ENCODE measurements around the gene NUTM2D.
"Not testable (repeated sequence)": the region's sequence is repeated elsewhere in the genome, so short reads cannot be mapped to it uniquely, and the experiment has no call there.

Gene NUTM2D, protein sequence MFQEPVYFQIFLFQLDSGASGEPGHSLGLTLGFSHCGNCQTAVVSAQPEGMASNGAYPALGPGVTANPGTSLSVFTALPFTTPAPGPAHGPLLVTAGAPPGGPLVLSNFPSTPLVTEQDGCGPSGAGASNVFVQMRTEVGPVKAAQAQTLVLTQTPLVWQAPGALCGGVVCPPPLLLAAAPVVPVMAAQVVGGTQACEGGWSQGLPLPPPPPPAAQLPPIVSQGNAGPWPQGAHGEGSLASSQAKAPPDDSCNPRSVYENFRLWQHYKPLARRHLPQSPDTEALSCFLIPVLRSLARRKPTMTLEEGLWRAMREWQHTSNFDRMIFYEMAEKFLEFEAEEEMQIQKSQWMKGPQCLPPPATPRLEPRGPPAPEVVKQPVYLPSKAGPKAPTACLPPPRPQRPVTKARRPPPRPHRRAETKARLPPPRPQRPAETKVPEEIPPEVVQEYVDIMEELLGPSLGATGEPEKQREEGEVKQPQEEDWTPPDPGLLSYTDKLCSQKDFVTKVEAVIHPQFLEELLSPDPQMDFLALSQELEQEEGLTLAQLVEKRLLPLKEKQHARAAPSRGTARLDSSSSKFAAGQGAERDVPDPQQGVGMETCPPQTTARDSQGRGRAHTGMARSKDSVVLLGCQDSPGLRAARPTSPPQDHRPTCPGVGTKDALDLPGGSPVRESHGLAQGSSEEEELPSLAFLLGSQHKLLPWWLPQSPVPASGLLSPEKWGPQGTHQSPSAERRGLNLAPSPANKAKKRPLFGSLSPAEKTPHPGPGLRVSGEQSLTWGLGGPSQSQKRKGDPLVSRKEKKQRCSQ

DNA sequence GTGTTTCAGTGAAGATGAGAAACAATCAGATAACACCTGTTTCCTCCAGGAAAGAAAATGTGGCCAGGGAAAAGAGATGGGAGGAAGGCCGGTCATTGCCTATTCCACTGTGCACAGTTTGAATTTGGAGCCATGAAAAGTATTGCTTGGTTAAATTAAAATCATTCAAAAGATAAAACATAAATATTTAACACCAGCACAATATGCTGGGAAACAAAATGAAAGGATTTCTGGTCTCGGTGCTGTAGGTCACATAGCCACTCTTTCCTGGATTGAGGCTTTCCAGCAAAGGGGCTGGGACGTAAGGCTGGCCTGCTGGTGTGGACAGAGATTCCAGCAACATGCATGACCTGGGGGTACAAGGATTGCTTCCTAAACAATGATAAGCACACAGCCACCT, at the start of gene NUTM2D:
TSS of gene NUTM2D (plus strand) at position 301 of the 400 bp plus-strand sequence. CDS start 522 bp downstream, outside the sequence.
- not testable (repeated sequence) for ATAC-seq, DNase-seq

DNA sequence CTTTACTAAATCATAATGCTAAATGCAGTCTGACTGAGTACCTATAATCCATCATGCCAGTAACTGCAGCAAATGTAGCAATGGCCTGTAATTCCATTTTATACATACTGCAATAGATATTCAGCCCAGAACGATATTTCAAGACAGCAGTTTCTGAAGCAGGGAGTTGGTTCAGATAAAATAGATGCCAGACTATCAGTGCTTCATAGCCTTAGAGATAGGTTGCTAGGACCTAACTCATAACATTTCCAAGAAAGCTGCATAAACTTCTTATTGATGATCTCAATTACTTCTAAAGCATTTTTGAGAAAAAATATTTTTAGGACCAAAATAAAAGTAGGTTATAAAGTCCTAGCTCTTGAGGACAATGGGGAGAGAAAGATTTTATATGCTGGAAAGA, 48.8 kb upstream of the NUTM2D start:
- DNase-seq, ATAC-seq: not testable (repeated sequence)

DNA sequence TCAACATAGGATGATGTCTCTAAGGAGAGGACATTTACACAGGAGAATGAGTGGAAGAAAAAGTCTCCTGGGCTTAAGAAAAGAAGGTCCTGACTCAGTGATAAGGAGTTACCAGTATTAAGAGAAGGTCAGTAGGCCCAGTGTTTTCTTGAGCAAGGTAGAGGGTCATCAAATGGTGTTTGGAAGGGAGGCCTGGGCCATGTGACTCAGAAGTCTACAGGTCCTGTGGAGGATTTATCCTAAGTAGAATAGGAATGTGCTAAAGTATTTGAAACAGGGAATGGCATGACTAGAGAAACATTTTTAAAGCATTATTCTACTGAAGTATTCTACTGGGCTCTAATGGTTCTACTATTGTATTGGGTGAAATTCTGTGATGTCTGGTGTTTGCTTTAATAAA, 47.9 kb upstream of the NUTM2D start:
- not testable (repeated sequence) for DNase-seq, ATAC-seq

DNA sequence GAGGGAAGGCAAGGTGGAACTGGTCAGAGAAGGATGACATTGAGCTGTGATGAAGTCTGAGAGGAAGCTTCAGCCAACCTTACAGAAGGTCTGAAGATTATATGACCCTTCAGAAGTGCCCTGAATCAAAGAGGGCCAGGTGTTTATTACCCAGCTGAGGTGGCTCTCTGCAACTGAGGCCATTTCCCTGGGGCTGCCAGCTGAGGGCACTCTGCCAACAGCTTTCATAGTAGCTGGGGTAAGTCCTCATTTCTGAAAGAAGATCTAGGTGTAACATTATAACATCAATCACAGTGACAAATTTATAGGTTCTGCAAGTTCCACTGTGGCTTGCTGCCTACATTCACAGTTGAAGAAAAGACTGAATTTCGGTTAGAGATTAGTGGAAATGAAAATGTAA, 46.0 kb upstream of the NUTM2D start:
- ATAC-seq, DNase-seq: not testable (repeated sequence)

DNA sequence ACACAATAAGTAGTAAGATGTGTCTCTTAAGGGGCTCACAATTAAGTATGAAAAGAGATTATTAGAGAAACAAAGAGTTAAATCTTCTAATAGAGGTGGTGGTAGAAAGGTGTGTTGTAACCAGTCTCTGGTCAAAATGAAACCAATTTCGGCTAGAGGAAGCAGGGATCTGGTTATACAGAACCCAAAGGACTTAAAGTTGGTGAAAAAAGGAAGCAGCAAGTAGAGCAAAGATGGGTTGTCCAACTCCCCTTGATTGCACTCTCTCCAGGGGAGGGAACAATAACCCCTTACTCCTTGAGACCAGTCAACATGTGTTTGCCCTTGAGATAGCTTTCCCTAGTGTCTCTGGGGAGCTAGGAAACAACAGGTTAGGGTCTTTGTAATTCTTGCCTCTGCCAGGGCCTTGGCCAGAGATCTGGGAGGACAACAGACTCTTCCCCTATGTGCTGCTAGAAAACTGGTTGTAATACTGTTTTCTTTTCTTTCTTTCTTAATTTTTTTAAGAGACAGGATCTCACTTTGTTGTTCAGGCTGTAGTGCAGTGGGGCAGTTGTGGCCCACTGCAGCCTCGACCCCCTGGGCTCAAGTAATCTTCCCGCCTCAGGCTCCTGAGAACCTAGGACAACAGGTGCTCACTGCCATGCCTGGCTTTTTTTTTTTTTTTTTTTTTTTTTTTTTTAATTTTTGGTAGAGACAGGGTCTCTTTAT, 43.7 kb upstream of the NUTM2D start:
- not testable (repeated sequence) for DNase-seq, ATAC-seq

DNA sequence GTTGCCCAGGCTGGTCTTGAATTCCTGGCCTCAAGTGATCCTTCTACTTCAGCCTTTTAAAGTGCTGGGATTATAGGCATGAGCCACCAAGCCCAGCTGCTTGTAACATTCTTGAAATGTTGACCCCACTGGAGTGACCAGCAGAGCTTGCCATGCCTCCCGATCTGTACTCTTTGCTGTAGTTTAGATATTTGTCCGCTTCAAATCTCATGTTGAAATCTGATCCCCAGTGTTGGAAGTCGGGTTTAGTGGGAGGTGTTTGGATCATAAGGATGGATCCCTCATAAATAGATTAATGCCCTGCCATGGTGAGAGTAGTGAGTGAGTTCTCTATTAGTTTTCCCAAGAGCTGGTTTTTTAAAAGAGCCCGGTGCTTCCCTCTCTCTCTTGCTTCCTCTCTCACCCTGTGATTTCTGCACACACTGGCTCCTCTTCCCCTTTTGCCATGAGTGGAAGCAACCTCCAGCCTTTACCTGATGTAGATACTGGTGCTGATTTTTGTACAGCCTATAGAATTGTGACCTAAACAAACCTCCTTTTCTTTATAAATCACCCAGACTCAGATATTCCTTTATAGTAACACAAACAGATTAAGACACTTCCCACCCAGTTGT, 43.1 kb upstream of the NUTM2D start:
- not testable (repeated sequence) for ATAC-seq, DNase-seq

DNA sequence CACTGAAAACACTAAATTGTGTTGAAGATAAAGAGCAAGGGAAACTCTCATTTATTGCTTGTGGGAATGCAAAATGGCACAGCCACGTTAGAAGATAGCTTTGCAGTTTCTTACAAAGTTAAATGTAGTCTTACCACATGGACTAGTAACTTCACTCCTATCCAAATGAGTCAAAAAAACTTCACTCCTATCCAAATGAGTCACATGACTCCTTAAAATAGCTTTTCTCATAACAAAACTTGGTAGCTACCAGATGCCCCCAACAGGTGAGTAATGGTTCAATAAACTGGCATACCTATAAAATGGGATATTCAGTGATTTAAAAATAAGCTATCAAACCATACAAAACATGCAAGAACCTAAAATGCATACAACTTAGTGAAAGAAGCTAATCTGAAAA, 36.0 kb upstream of the NUTM2D start:
- not testable (repeated sequence) for DNase-seq
- peak; percentile 49 for ATAC-seq

DNA sequence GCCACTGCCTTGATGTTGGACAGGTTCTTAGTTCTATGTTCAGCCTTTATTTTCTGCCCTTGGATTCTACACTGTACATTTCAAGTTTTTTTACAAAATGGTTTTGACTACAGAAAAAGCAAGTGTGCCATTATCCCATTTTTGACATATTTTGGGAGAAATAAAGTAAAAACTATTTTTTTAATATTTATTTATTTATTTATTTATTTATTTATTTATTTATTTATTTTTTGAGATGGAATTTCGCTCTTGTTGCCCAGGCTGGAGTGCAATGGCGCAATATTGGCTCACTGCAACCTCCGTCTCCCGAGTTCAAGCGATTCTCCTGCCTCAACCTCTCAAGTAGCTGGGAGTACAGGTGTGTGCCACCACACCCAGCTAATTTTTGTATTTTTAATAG, 33.0 kb upstream of the NUTM2D start:
- not testable (repeated sequence) for DNase-seq, ATAC-seq

DNA sequence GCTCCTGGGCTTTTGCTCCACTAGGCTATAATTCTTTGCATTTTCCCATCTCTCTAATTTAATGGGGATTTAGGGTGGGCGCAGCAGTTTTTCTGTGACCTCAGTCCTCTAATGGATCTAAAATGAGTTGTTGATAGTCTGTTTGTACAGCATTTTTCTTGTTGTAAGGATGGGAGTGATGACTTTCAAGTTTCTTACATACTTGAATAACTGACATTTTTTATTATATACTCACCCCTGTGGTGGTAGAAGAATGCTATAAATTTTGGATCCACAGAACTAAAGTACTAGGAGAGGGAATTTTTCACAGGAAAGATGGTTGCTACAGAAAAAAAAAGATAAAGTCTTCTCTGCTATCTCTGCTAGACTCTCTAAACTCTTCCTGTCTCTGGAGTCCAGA, 29.6 kb upstream of the NUTM2D start:
- ATAC-seq, DNase-seq: not testable (repeated sequence)

DNA sequence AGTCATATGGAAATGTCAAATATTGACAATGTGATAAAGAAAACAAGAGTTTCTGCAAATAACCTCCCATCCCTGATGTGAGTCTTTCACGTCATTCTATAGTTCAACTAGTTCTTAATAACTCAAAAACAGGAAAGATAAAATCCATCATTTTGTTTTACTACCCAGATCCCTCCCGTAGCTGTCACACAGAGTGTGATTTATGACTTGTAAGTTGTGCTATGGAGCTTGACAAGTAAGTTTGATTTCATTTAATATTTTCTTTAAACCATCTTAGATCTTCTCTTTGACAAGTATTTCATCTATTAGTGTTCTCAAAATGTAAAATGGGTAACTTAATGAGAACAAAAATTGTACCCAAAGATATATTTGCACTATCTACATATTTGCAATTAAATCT, 28.4 kb upstream of the NUTM2D start:
- not testable (repeated sequence) for DNase-seq

DNA sequence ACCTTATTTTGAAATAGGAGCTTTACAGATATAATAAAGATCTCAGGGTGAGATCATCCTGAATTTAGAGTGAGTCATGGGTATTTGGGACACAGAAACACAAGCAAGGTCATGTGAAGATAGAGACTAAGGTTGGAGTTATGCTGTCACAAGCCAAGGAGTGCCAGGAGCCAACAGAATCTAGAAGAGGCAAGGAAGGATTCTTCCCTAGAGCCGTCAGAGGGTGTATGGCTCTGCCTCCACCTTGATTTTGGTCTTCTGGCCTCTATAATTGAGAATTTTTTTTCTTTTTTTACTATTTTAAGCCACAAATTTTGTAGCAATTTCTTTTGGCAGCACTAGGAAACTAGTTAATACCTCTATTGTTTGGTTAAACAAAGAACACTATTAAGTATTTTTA, 24.9 kb upstream of the NUTM2D start:
- not testable (repeated sequence) for DNase-seq, ATAC-seq

More for the DNA sequence above, 28.4 kb upstream of the NUTM2D start:
- ATAC-seq = not testable (repeated sequence)

DNA sequence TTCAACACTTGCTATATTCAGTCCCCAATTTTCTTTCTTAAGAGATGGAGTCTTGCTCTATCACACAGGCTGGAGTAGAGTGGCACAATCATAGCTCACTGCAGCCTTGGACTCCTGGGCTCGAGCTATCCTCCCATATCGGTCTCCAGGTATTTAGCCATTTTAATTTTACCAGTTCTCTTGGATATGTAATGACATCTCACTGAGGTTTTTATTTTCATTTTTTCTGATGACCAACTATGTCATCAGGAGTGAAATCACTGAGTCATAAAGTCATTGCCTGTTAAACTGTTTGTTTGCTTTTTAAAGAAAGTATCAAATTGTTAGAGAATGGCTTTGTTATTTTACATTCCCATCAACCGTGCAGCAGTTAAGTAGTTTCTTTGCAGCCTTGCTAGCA, 17.1 kb upstream of the NUTM2D start:
- not testable (repeated sequence) for ATAC-seq, DNase-seq

DNA sequence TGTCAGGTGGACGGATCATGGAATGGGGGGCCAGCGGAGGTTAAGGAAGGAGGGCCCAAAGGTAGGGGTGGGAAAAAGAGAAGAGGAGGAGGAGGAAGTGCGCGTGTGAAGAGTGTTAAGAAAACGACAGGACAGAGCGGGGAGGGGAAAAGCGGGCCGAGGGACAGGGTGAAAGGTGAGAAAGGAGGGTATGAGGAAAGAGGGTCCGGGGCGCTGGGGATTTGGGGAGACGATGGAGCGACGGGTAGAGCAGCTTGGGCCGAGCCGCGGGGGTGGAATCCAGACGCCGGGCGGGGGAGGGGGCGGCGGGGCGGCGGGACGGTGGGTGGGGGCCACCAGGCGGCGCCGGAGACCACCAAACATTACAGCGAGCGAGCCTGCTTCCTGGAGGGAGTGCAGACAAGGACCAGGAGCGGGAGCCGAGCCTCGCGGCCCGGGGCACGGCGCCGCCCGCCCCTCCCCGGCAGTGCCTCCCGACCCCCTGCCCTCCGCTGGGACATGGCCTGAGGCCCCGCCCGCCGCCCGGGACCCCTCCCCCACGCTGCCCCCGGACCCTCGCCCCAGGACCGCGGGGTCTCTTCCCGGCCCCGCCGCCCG, 15.9 kb upstream of the NUTM2D start:
- DNase-seq (peak; percentile 6), ATAC-seq (peak; percentile 8)

DNA sequence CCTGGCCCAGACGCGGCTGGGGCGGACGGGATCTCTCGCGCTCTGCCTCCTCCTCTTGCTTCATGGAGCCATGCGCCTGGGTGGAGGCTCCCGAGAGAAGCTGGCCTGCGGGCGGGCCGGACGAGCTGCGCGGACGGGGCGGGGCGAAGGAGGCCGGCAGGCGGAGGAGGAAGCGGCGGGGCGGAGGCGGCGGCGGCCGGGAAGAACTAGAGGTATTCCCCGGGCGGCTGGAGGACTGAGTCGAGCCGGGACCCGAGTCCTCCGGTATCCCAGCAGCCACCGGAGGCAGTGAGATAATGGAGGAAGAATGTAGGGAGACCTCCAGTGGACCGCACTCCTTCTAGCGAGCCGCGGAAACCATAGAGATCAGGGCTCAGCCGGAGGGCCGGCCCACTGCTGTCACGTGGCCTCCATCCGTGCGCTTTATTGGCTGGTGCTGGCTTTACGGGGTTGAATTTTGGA, 15.3 kb upstream of the NUTM2D start:
- DNase-seq (peak; percentile 79), ATAC-seq (peak; percentile 93)

DNA sequence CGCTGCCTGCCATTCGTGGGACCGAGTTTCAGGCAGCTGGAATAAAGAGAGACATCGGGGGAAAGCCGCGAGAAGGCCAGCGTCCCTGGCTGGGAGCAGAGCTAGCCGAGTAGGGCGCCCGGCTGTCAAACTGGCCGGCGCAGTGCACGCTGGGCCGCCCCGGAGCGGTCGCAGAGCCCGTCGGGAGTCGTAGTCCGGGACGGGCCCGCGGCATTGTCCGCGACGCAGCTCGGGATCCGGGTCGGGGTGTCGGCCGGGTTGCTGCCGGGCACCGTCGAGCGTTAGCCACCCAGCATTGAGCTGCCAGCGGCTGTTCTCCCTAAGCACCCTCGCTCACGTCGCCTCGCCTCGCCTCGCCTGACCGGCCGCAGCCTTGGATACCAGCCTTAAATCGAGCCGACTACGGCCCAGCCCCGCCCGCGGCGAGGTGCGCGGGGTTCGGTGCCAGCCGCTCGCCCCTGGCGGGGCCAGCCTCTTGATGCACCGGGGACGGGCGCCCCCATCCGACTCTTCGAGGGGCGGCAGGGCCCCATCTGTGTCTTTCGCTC, 14.8 kb upstream of the NUTM2D start:
- ATAC-seq (peak; percentile 88), DNase-seq (peak; percentile 86)

DNA sequence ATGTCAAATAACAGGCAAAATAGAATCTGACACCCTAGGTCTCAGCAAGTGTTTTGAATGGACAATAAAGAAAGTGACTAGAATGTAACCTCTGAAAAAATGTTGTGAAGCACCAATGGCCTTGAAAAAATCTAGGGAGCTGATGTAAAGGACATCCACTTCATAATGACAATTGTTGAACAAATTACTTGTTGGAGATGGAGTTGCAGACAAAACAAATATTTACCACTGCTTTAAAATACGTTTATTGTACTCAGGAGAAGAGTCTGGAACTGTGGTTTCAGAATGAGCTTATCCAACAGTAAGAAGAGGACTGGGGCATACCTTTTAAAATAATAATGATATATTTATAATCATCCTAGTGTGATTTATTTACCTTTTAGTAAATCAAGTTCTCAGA, 11.8 kb upstream of the NUTM2D start:
- DNase-seq, ATAC-seq: not testable (repeated sequence)

DNA sequence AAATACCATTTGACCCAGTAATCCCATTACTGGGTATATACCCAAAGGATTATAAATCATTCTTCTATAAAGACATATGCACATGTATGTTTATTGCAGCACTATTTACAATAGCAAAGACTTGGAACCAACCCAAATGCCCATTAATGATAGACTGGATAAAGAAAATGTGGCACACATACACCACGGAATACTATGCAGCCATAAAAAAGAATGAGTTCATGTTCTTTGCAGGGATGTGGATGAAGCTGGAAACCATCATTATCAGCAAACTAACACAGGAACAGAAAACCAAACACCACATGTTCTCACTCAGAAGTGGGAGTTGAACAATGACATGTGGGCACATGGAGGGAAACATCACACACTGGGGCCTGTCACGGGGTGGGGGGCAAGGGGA, 7.4 kb upstream of the NUTM2D start:
- ATAC-seq, DNase-seq: not testable (repeated sequence)

DNA sequence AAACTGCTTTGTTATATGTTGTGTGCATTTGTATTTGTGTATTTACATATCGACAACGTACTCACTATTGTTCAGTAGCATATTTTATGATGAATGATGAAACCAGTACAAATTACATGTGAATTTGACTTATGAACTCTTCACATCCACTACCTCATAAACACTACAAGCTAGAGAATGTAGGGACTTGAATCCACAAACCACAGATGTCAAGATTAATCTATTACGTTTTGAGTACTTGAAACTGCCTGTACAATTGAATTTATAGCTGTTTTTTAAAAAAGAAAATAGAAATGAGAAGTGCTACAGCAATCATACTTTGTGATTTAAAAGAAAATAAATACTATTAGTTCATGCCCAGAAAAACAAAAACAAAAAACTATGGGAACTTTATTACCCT, 4.7 kb upstream of the NUTM2D start:
- not testable (repeated sequence) for DNase-seq, ATAC-seq

DNA sequence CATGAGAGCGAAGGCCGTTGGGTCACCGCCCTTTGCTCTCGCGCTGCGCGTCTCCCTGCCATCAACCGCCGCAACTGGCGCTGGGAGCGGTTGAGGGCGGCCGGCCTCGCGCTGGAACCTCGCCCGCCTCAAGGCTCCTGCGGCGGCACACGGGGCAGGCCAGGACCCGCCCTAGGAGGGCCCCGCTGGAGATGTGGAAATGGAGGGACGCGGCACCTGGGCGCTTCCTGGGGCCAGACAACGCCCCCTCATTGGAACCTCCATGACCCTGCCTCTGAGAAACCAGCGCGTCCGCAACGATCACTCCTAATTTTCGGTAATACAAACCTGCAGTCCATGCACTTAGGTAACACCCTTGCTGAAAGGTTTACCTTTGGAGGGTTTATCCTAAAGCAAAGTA, 2.4 kb upstream of the NUTM2D start:
- DNase-seq, ATAC-seq: not testable (repeated sequence)

DNA sequence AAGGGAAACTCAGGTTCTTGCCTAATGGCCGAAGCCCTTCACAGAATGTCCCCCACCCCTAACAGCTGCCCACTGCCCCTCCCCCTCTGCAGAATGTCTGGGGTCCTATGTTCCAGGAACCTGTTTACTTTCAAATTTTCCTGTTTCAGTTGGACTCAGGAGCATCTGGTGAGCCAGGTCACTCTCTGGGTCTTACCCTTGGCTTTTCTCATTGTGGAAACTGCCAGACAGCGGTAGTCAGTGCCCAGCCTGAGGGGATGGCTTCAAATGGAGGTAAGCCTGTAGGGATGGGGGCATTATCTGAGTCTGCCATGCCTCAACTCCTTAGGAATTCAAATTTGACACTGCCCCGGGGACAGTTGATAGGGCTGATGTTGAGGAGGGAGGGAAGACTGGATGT, 615 bp downstream of the NUTM2D start:
- ATAC-seq = not testable (repeated sequence)

More for the DNA sequence above, 615 bp downstream of the NUTM2D start:
- not testable (repeated sequence) for DNase-seq
